ENCODE measurements around the gene SUCLG2.

The SUCLG2 gene

DNA sequence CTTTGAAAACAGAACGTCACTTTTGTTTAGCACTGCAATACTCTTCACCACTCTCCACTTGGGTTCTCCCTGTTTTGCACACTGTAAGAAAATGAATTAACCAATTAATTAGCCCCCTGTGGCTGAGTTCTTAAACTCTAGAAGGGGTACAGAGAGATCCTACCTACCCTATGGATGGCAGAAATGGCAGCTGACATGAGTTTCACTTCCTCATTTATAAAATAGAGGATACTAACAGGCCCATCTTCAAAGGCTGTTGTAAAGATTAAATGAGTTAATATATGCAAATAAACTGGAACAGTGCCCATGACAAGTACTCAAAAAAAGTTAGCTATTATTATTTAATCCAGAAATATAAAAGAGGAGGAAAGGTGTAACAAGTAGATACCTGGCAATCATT is 36.9 kb downstream of the SUCLG2 start:
- Mint-ChIP-seq H3K27ac (no peak overlapping the region), H3K36me3 (ENCODE audit: insufficient read depth) (peaks cover 16% of the 10 kb centered on the region), H3K27me3 (no peaks in the 10 kb centered on the region), H3K4me1 (ENCODE audit: low read depth in 2 of 2) (peaks cover 22 to 49% of the 10 kb centered on the region in 2 donors), H3K4me3 (no peak overlapping the region), H3K9me3 (no peaks in the 10 kb centered on the region)
- ATAC-seq (replicated peaks) (no peak), DNase-seq (no peak)

DNA sequence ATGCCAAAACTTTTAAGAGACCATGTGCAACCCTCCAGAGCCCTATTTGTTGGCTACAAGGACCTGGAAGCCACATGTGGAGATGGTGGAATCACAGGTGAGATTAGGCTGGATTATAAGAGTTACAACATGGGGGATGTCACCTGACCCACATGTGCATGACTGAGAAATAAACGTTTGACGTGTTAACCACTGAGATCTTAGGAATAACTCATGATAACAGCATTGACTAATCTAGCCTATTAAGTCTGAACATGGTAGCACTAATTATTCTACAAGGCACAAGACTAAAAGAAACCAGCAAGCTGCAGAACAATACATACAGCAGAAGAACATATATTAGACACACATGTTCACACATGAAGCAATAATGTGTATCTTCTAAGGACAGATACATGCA is 38.4 kb downstream of the SUCLG2 start:
- Mint-ChIP-seq H3K9me3 (no peaks in the 10 kb centered on the region), H3K4me3 (no peak overlapping the region), H3K27me3 (no peaks in the 10 kb centered on the region), H3K36me3 (ENCODE audit: insufficient read depth) (peaks cover 16% of the 10 kb centered on the region), H3K27ac (peak overlapping the region in 1 of 2 donors; percentile 11), H3K4me1 (ENCODE audit: low read depth in 2 of 2) (peaks cover 23 to 50% of the 10 kb centered on the region in 2 donors)
- DNase-seq (no peak), ATAC-seq (replicated peaks) (no peak)

DNA sequence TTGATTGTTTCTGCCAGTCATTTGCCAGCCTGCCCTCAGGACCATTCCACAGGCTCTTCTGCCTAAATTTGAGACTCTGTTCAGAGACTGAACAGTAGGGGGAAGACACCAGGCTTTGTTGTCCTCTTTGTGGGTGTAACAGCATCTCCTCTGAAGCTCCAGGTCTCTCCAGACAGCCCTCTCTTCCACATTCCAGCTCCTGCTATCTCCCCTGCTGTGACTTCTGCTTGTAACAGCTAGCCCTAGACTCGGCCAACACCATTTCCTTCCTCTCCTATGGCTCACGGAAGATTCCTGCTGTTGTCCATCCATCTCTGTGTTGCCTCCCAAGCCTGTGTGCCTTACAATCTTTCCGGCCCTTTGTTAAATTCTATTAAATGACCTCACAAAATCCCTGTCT is 40.2 kb downstream of the SUCLG2 start:
- DNase-seq (no peak), ATAC-seq (replicated peaks) (no peak)
- Mint-ChIP-seq H3K27me3 (no peaks in the 10 kb centered on the region), H3K4me3 (no peak overlapping the region), H3K4me1 (ENCODE audit: low read depth in 2 of 2) (peaks cover 21 to 56% of the 10 kb centered on the region in 2 donors), H3K9me3 (no peaks in the 10 kb centered on the region), H3K27ac (no peak overlapping the region), H3K36me3 (ENCODE audit: insufficient read depth) (peaks cover 19% of the 10 kb centered on the region)

DNA sequence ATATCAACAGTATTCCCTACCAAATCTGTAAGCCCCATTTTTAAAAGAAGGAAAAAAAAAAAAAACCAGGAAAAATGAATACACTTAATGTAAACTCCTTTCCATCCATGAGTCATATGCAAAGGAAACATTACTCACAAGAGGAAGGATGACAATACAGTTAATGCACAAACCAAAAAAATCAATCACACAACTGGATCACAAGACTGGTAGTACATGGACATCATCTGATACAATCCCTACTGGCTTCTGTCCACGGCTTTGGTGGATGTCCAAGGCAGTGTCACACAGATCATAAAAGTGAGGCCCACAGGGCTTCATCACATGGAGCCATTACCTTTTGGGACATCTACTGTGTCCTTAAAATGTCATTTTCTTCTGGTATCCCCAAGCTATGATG is 44.0 kb downstream of the SUCLG2 start:
- Mint-ChIP-seq H3K9me3 (no peaks in the 10 kb centered on the region), H3K27ac (no peak overlapping the region), H3K27me3 (no peaks in the 10 kb centered on the region), H3K4me1 (ENCODE audit: low read depth in 2 of 2) (peaks cover 14 to 45% of the 10 kb centered on the region in 2 donors), H3K4me3 (no peak overlapping the region), H3K36me3 (ENCODE audit: insufficient read depth) (peaks cover 30% of the 10 kb centered on the region)
- ATAC-seq (replicated peaks) (no peak), DNase-seq (no peak)

DNA sequence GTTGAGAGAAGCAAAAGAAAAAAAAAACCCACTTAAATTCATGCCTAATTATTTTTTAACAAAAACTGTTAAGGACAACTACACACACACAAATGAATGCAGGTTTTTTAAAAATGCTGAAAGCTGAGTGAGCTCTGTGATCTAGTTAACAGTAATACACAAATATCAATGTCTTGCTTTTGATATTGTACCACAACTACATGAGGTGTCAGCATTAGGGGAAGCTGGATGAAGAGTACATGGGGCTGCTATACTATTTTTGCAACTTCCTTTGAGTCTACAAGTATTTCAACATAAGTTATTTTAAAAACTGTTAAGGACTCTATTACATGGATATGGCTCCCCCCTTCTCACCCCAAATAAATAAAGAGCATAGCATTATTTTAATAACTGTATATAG is 44.7 kb downstream of the SUCLG2 start:
- DNase-seq (no peak), ATAC-seq (replicated peaks) (no peak)
- Mint-ChIP-seq H3K27ac (no peak overlapping the region), H3K9me3 (no peaks in the 10 kb centered on the region), H3K27me3 (no peaks in the 10 kb centered on the region), H3K4me1 (ENCODE audit: low read depth in 2 of 2) (peaks cover 12 to 45% of the 10 kb centered on the region in 2 donors), H3K36me3 (ENCODE audit: insufficient read depth) (peaks cover 30% of the 10 kb centered on the region), H3K4me3 (no peak overlapping the region)

DNA sequence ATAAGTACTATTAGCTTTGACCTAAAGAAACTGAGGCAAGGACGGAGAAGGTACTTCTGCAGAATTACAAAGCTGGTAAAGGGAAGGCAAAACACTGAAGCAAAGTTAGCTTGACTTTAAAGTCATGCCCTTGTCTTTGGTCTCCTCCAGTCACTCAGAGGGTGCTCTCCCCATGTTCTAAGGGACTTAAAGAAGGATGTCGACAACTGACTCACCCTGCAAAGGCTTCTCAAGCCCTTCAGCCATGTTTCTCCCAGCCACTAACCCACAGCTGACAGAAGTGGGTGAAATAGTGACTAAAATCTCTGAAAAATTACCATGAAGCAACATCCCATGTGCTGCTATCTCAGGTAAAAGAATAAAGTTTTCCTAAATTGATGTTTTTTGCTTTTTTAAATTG is 46.4 kb downstream of the SUCLG2 start:
- H3K27ac Mint-ChIP-seq = peak overlapping the region in 1 of 2 donors; percentile 13
- H3K9me3 Mint-ChIP-seq = no peaks in the 10 kb centered on the region
- H3K4me3 Mint-ChIP-seq = no peak overlapping the region
- DNase-seq (no peak), ATAC-seq (replicated peaks) (no peak)
- H3K27me3 Mint-ChIP-seq = no peaks in the 10 kb centered on the region
- peaks cover 28% of the 10 kb centered on the region for H3K36me3 Mint-ChIP-seq (ENCODE audit: insufficient read depth)
- H3K4me1 Mint-ChIP-seq (ENCODE audit: low read depth in 2 of 2) = peaks cover 8 to 36% of the 10 kb centered on the region in 2 donors

DNA sequence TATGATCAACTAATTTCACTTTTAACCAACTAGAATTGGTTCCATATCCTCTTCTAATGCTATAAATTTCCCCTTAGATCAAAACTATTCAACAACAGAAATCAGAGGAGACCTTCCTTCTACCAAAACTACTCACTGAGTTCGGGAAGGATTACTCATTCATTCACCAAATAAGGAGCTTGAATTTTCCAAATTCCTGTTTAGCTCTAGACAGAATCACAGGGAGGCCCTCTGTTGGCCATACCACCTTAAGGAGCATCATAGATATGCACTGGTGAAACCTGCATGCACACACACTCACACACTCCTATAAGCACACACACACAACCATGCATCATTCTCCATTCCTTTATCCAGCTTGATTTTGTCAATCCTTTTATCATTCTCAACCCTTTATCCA is 49.0 kb downstream of the SUCLG2 start:
- no peaks in the 10 kb centered on the region for H3K27me3 Mint-ChIP-seq
- DNase-seq (no peak), ATAC-seq (replicated peaks) (no peak)
- H3K4me3 Mint-ChIP-seq = no peak overlapping the region
- peaks cover 19 to 40% of the 10 kb centered on the region in 2 donors for H3K4me1 Mint-ChIP-seq (ENCODE audit: low read depth in 2 of 2)
- peak overlapping the region in 1 of 2 donors; percentile 18 for H3K27ac Mint-ChIP-seq
- H3K9me3 Mint-ChIP-seq = no peaks in the 10 kb centered on the region
- peaks cover 24% of the 10 kb centered on the region for H3K36me3 Mint-ChIP-seq (ENCODE audit: insufficient read depth)

DNA sequence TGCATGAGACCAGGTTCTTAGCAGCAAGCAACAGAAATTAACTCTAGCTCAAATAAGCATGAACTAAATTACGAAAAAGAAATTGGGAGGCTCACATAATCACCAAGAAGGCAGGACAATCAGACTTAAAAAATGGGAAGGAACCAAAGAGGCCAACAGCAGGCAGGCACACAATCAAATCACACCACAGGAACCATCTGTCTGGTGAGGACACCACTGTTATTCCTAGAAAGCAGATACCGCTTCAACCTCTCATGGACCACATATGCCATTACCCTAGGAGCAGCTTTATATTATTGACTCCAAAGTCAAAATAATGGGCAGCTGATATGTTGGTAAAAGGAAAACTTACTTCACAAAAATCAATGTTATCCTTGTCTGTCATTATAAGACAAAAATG is 51.6 kb downstream of the SUCLG2 start:
- Mint-ChIP-seq H3K4me1 (ENCODE audit: low read depth in 2 of 2) (peaks cover 31 to 56% of the 10 kb centered on the region in 2 donors), H3K36me3 (ENCODE audit: insufficient read depth) (peaks cover 14% of the 10 kb centered on the region), H3K27ac (peak overlapping the region in 1 of 2 donors; percentile 73), H3K4me3 (no peak overlapping the region), H3K9me3 (no peaks in the 10 kb centered on the region), H3K27me3 (no peaks in the 10 kb centered on the region)
- ATAC-seq (replicated peaks) (no peak), DNase-seq (no peak)

DNA sequence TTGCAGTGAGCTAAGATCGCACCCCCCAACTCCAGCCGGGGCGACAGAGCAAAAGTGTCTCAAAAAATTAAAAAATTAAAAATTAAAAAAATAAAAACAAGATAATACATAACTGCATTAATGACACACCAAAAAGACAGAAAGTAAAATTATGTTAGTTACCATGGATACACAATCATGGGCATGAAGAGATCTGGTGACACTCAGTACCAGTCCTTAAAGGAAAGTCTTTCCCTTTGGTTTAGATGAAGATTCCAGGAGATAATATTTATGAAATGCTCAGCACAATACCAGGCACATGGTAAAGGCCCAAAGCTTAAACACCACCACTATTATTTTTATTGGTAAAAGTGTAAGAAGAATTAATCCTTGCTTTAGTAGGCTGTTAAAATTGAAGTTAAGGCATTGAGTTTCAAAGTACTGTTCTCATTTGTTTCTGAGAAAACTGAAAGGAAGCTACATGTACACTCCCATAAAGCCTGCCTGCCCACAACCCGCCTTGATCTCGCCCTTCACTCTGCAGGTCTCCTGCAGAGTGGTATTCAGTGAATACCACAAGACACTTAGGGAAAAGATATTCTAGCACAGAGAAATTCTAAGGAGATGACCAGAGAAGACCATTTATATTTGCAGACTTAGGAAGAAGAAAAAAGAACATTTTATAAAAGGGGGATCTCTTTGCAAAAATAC is 52.3 kb downstream of the SUCLG2 start:
- Mint-ChIP-seq H3K36me3 (ENCODE audit: insufficient read depth) (peaks cover 18% of the 10 kb centered on the region), H3K4me1 (ENCODE audit: low read depth in 2 of 2) (peaks cover 32 to 55% of the 10 kb centered on the region in 2 donors), H3K27ac (peak overlapping the region; percentile 46 to 73), H3K27me3 (no peaks in the 10 kb centered on the region), H3K4me3 (peak overlapping the region; percentile 30 to 50), H3K9me3 (no peaks in the 10 kb centered on the region)
- DNase-seq (no peak), ATAC-seq (replicated peaks) (peak; percentile 56)

DNA sequence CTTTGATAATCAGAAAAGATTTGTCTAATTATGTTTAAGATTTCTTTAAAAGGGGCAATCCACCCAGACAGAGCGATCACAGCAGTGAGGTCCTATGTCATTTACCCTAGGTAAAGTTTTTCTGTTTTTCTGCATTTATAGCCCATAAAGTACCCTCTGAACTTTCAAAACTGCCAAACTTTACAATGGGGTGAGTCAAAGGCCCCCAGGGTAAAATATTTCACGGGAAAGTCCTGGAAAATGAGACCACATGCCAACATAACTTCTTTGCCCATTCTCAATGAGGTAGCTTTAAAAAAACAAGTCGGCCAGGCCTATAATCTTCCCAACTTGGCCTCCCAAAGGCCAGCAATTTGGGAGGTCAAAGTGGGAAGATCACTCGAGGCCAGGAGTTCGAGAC is 53.0 kb downstream of the SUCLG2 start:
- no peak for ATAC-seq (replicated peaks)
- H3K36me3 Mint-ChIP-seq (ENCODE audit: insufficient read depth) = peaks cover 12% of the 10 kb centered on the region

DNA sequence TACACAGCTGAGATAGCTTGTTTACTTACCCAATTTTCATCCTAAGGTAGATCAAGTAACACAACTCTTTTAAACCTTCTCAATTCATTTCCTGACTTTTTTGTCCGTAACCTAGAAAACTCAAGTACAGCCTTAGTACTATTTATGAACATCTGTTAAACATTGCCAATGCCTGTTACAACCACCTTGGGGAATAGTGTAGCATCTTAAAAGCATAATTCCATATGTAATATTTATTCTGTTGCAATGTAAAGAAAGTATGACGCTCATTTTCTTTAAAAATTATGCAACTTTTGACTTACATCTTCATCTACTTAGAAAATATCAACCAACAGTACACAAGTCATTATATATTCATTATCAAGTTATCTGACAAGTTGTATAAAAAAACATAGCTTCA is 54.6 kb downstream of the SUCLG2 start:
- Mint-ChIP-seq H3K36me3 (ENCODE audit: insufficient read depth) (peaks cover 11% of the 10 kb centered on the region), H3K9me3 (no peaks in the 10 kb centered on the region), H3K4me3 (no peak overlapping the region), H3K27ac (peak overlapping the region in 1 of 2 donors; percentile 80), H3K4me1 (ENCODE audit: low read depth in 2 of 2) (peaks cover 37 to 61% of the 10 kb centered on the region in 2 donors), H3K27me3 (no peaks in the 10 kb centered on the region)
- DNase-seq (no peak), ATAC-seq (replicated peaks) (no peak)

More for the DNA sequence above, 53.0 kb downstream of the SUCLG2 start:
- Mint-ChIP-seq H3K27ac (peak overlapping the region; percentile 20 to 38), H3K4me3 (no peak overlapping the region), H3K4me1 (ENCODE audit: low read depth in 2 of 2) (peaks cover 35 to 61% of the 10 kb centered on the region in 2 donors), H3K9me3 (no peaks in the 10 kb centered on the region), H3K27me3 (no peaks in the 10 kb centered on the region)
- no peak for DNase-seq

DNA sequence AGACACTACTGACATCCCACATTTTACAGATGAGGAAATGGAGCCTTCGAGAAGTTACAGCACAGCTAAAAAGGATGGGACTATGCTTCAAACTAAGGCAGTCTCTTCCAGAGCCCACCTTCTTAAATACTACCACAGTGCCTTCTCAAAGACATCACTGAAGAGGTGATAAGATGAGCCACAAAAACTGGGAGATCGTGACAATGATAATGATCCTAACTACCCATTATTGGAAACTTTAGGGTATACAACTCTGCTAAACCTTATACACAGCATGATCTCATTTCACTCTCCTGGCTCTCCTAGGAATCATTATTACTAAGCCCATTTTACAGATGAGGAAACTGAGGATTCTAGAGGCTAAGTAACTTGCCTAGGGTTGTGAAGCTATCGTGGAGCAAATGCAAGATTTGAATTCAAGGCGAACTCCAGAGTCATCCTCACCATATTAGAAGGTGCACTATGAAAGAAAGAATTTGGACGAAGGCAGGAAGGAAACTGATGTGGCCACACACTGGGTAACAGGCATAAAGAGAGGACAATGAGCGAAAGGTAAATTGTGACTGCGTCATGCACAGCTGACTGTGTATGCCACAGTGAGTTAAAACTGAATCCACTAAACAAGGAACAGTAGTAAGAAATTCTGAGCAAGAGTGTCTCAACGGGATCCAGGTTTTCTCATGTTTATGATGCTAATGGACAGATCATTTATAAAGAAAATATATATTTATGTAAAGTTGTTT is 55.4 kb downstream of the SUCLG2 start:
- H3K27ac Mint-ChIP-seq = peak overlapping the region in 1 of 2 donors; percentile 80
- DNase-seq (no peak), ATAC-seq (replicated peaks) (no peak)
- H3K4me3 Mint-ChIP-seq = no peak overlapping the region
- peaks cover 11% of the 10 kb centered on the region for H3K36me3 Mint-ChIP-seq (ENCODE audit: insufficient read depth)
- H3K4me1 Mint-ChIP-seq (ENCODE audit: low read depth in 2 of 2) = peaks cover 38 to 68% of the 10 kb centered on the region in 2 donors
- H3K27me3 Mint-ChIP-seq = no peaks in the 10 kb centered on the region
- H3K9me3 Mint-ChIP-seq = no peaks in the 10 kb centered on the region

DNA sequence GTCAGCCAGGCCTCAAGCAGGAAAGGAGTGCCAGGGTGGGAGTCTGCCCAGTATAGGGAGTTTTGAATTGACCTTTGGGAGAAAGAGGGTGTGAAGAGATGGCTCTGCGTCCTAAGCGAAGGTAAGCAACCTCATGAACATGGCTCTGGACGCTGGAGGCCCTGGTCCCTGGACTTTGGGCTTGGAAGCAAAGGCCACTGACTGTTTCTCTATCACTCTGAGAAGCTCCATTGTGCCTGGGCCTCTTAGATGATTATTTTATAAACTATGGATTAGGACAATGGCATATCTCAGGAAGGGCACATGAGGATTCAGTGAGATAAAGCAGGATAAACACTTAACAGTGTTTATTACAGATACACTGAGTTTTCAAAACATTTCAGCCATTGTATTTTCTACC is 59.0 kb downstream of the SUCLG2 start:
- no peak for ATAC-seq (replicated peaks)
- no peak overlapping the region for H3K27ac Mint-ChIP-seq
- no peaks in the 10 kb centered on the region for H3K27me3 Mint-ChIP-seq

DNA sequence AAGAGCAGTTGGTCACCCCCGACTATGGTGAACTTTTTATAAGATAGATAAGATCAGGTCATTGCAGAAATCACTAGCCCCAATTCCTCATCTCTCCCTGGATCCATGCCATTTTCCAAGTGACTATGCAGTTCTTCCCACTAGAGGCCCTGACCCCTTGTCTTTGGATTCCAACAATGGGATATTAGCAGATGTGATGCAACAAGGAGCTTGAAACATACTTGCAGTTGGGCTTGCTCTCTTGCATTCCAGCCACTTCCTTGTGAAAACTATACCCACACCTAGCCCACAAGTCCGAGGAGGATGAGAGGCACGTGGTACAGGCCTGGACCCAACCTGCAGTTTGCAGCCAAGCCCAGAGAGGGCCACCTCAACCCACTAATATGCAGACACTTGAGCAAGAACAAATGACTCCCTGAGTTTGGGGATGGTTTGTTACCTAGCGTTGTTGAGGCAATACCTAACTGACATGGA is 60.6 kb downstream of the SUCLG2 start:
- ATAC-seq (replicated peaks) (peak; percentile 50), DNase-seq (peak in 2 of 3 experiments; percentile 1 to 5)

More for the DNA sequence above, 59.0 kb downstream of the SUCLG2 start:
- H3K36me3 Mint-ChIP-seq (ENCODE audit: insufficient read depth) = peaks cover 11% of the 10 kb centered on the region
- H3K4me3 Mint-ChIP-seq = no peak overlapping the region
- no peak for DNase-seq
- no peaks in the 10 kb centered on the region for H3K9me3 Mint-ChIP-seq
- H3K4me1 Mint-ChIP-seq (ENCODE audit: low read depth in 2 of 2) = peaks cover 38 to 77% of the 10 kb centered on the region in 2 donors

More for the DNA sequence above, 60.6 kb downstream of the SUCLG2 start:
- H3K9me3 Mint-ChIP-seq = no peaks in the 10 kb centered on the region
- H3K4me3 Mint-ChIP-seq = no peak overlapping the region
- H3K27ac Mint-ChIP-seq = no peak overlapping the region
- peaks cover 4% of the 10 kb centered on the region for H3K36me3 Mint-ChIP-seq (ENCODE audit: insufficient read depth)
- H3K27me3 Mint-ChIP-seq = no peaks in the 10 kb centered on the region
- H3K4me1 Mint-ChIP-seq (ENCODE audit: low read depth in 2 of 2) = peaks cover 35 to 71% of the 10 kb centered on the region in 2 donors

Measured in effector memory CD8-positive, alpha-beta T cell (primary cell).